Endothelial cell of umbilical vein (primary cell): Measurements from ENCODE around the gene IGSF11. TPM values are rescaled to one million over a fixed set of nuclear protein-coding genes. Genes with fewer than 3 reads are reported as not detected.

Source experiments
- BruUV-seq: library from RNA; stranded (reverse); fragments of 400-500 nt; replicated peaks from 2 replicates; lab custom pipeline; 2021; lab: Mats Ljungman, UMichigan
- CTCF ChIA-PET: fragments of 300-600, 350-600 bp; sonication (Branson Sonifier 250); formaldehyde crosslinking; loops from one replicate; lab custom pipeline; 2021; ENCODE audit warnings: antibody characterized with exemption, inconsistent platforms; lab: Charles Lee
- POLR2A ChIA-PET: fragments of 300-600, 350-600 bp; sonication (Branson Sonifier 250); formaldehyde crosslinking; loops from one replicate; lab custom pipeline; 2021; ENCODE audit warnings: antibody characterized with exemption, inconsistent platforms; lab: Charles Lee
- DNase-seq: peaks from one replicate; pipeline ENCODE4 v3.0.0-alpha.2; 2011; ENCODE audit warnings: low read depth, low spot score
- FAIRE-seq: peaks from 2 replicates; lab custom pipeline; 2011; peaks lifted over from hg19 to GRCh38; lab: Jason Lieb, UNC
- H2AFZ ChIP-seq: 2 replicates; pipeline ENCODE4 v1.6.0; 2012; ENCODE audit warnings: low read depth, low read length, control low read depth, inconsistent platforms
- H3K27ac ChIP-seq: 2 replicates; pipeline ENCODE4 v1.5.1; 2011; ENCODE audit warnings: low read depth, mild to moderate bottlenecking, control low read depth, low read length, moderate library complexity; ENCODE audit not compliant: insufficient read depth
- H3K27me3 ChIP-seq, 2 experiments: 2 replicates each; pipeline versions ENCODE4 v1.6.0 to v1.6.1; 2011; ENCODE audit warnings: low read length in 2 of 2, mixed read lengths in 1 of 2; ENCODE audit not compliant: control insufficient read depth in 2 of 2, insufficient read depth in 2 of 2
- H3K36me3 ChIP-seq, 2 experiments: 2 replicates in 1 of 2; 3 replicates in 1 of 2; pipeline ENCODE4 v1.5.1; 2011; ENCODE audit warnings: low read length in 2 of 2, mild to moderate bottlenecking in 1 of 2, moderate library complexity in 1 of 2; ENCODE audit not compliant: control insufficient read depth in 2 of 2, insufficient read depth in 2 of 2; ENCODE audit errors: extremely low read depth in 1 of 2
- H3K4me1 ChIP-seq: 3 replicates; pipeline ENCODE4 v1.5.1; 2011; ENCODE audit warnings: mild to moderate bottlenecking, low read length; ENCODE audit not compliant: control insufficient read depth, insufficient read depth; ENCODE audit errors: extremely low read depth
- H3K4me2 ChIP-seq: 2 replicates; pipeline ENCODE4 v1.6.1; 2011; ENCODE audit warnings: low read length, control low read depth, mixed read lengths; ENCODE audit not compliant: insufficient read depth
- H3K4me3 ChIP-seq, 3 experiments: fragments of 200-600 bp in 1 of 3; sonication (generic), shearing (Covaris generic) in 1 of 3; replicated peaks in 1 of 3; 2 replicates each; pipeline ENCODE4 v1.5.1; 2011 to 2016; ENCODE audit warnings: control low read depth in 3 of 3, low read length in 3 of 3, mild to moderate bottlenecking in 2 of 3, inconsistent platforms in 1 of 3, low read depth in 1 of 3, moderate library complexity in 1 of 3; ENCODE audit not compliant: insufficient read depth in 1 of 3
- H3K79me2 ChIP-seq: 2 replicates; pipeline ENCODE4 v1.6.0; 2012; ENCODE audit warnings: low read length, inconsistent platforms; ENCODE audit not compliant: control insufficient read depth, insufficient read depth
- H3K9ac ChIP-seq: replicated peaks from 2 replicates; pipeline ENCODE3; 2011; ENCODE audit warnings: low read length, control low read depth; ENCODE audit not compliant: insufficient read depth; ENCODE audit errors: extremely low read depth
- H3K9me1 ChIP-seq: replicated peaks from 3 replicates; pipeline ENCODE4 v1.6.0; 2011; ENCODE audit warnings: mild to moderate bottlenecking, low read length; ENCODE audit not compliant: control insufficient read depth, insufficient read depth; ENCODE audit errors: extremely low read depth
- H3K9me3 ChIP-seq: replicated peaks from 2 replicates; pipeline ENCODE4 v1.5.1; 2012; ENCODE audit warnings: low read length, inconsistent platforms; ENCODE audit not compliant: control insufficient read depth, insufficient read depth
- H4K20me1 ChIP-seq: replicated peaks from 2 replicates; pipeline ENCODE3; 2011; ENCODE audit warnings: mild to moderate bottlenecking, low read length; ENCODE audit not compliant: control insufficient read depth, insufficient read depth; ENCODE audit errors: extremely low read depth
- EZH2 ChIP-seq: IDR thresholded peaks from 2 replicates; pipeline ENCODE4 v1.6.1; 2012; ENCODE audit warnings: borderline replicate concordance, low read depth, mild to moderate bottlenecking, moderate library complexity, low read length, inconsistent platforms; ENCODE audit not compliant: severe bottlenecking
- JUN ChIP-seq: IDR thresholded peaks from 2 replicates; pipeline ENCODE4 v1.6.1; 2011; ENCODE audit warnings: borderline replicate concordance, low read depth; ENCODE audit not compliant: insufficient read length, insufficient read depth
- MYC ChIP-seq: IDR thresholded peaks from one replicate; pipeline ENCODE4 v1.6.1; 2011; ENCODE audit warnings: mild to moderate bottlenecking, low read depth, low read length
- POLR2AphosphoS5 ChIP-seq: IDR thresholded peaks from 2 replicates; pipeline ENCODE4 v1.6.1; 2012; ENCODE audit warnings: low read depth, mild to moderate bottlenecking, control low read depth, low read length, moderate library complexity; ENCODE audit not compliant: insufficient read depth
- dilution Hi-C: fragments of 300-500 bp; cut with MboI; formaldehyde crosslinking; loops from one replicate; pipeline ENCODE4 v1.15.0; 2019; ENCODE audit warnings: low sequenced_read_pairs; ENCODE audit not compliant: extremely low pct_ligation_motif_present
- intact Hi-C: fragments of 100-400 bp; cut with micrococcal nuclease; formaldehyde crosslinking; loops from one replicate; pipeline ENCODE4 v1.10.0; 2022
- polyA plus RNA-seq, 4 experiments: library from polyadenylated mRNA; depleted of rRNA in 3 of 4; stranded (reverse) in 3 of 4; unstranded in 1 of 4; fragments of >200 nt; gene quantifications; 2 replicates each; pipeline versions ENCODE4 v1.2.1 to v1.2.3, GENCODE V29; 2011 to 2012; ENCODE audit warnings: missing spikeins in 1 of 4
- total RNA-seq: library from RNA; stranded (reverse); gene quantifications from 2 replicates; pipeline ENCODE4 v1.2.3, GENCODE V29; 2021
- TF ChIP-seq, protein P1 (sequence below): IDR thresholded peaks from 2 replicates; pipeline ENCODE4 v1.6.1; 2011; ENCODE audit not compliant: insufficient read depth, insufficient read length

The IGSF11 gene
- total and polyA plus RNA-seq, 2 donors (not counting 3 experiments of a cell fraction or from before 2014, with no cell fraction given), result not detected

DNA sequence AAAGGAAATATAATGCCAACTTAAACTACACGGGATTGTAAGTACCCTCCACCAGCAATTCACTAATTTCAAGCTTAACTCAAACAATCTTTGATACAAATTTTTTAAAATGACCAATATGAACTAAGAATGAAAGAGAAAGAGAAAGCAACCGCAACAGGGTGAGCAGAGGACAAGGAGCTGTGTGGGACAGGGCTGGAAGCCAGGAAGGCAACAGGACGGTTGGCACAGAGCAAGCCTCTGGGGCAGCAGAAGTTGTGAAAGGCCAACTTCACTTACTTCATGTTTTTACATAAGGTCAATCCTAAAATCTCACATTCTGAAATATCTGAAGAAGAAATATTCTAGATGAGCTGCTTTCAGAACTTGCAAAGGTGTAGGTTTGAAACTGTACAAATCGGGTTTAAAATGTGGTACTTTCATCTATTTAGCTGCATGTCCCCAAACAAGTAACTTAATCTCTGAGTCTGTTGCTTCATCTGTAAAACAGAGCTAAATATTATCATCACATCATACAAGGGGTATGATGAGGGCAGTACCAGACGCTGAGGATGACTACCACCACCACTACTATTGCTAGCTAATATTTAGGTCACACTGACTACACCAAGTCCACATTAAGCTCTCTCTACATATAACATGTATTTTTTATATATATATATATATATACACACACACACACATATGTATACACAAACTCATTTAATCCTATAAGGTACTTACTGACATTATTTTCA is 101.7 kb downstream of the IGSF11 start:
- no peak overlapping the region for H3K27ac ChIP-seq
- no peaks in the 10 kb centered on the region for H3K36me3 ChIP-seq
- no peaks in the 10 kb centered on the region for H3K9me3 ChIP-seq
- no peaks in the 10 kb centered on the region for H3K9me1 ChIP-seq
- H3K4me2 ChIP-seq, result no peak overlapping the region
- no peaks in the 10 kb centered on the region for H4K20me1 ChIP-seq
- no peaks in the 10 kb centered on the region for H3K4me1 ChIP-seq
- no peak overlapping the region for H3K9ac ChIP-seq
- H3K27me3 ChIP-seq, result no peaks in the 10 kb centered on the region
- dilution Hi-C loops, result no loop called here
- intact Hi-C loops, result no loop called here
- DNase-seq (no peak), FAIRE-seq (no peak)
- BruUV-seq, result no TSS peak
- TF ChIP-seq MYC, result no peak
- TF ChIP-seq JUN, result no peak
- TF ChIP-seq, protein P1, sequence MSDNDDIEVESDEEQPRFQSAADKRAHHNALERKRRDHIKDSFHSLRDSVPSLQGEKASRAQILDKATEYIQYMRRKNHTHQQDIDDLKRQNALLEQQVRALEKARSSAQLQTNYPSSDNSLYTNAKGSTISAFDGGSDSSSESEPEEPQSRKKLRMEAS, result no peak
- TF ChIP-seq POLR2AphosphoS5, result no peak
- POLR2A ChIA-PET, result no interaction called here
- H2AFZ ChIP-seq, result no peak overlapping the region
- H3K4me3 ChIP-seq, result no peak overlapping the region
- no peaks in the 10 kb centered on the region for H3K79me2 ChIP-seq
- CTCF ChIA-PET, result interaction anchor here (1.4 to 1.6 kb wide), 2 partner anchors 10 to 51 kb away, joined by 4 to 5 read pairs; no protein-coding TSS in a partner anchor

DNA sequence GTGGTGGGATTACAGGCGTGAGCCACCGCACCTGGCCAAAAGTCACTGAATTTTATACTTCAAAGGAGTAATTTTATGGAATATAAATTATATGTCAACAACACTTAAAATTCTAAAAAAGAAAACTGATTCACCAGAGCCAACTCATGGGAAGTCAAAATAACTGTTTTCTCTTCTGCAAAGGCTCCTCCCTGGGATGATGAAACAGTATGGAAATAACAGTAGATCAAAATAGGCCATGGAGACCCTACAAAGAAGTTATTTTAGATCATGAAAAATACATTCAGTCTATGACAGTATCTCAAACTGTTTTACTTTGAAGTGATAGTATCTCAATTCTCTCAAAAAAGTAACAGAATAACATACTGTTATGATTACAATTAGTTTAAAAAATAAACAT is 102.7 kb downstream of the IGSF11 start:
- no peak for FAIRE-seq
- no peak overlapping the region for H3K4me3 ChIP-seq
- H3K36me3 ChIP-seq, result no peaks in the 10 kb centered on the region
- intact Hi-C loops, result no loop called here
- no peak overlapping the region for H3K4me2 ChIP-seq
- H4K20me1 ChIP-seq, result no peaks in the 10 kb centered on the region
- DNase-seq, result no peak
- no peak overlapping the region for H3K27ac ChIP-seq
- no peaks in the 10 kb centered on the region for H3K9me3 ChIP-seq
- no peaks in the 10 kb centered on the region for H3K9me1 ChIP-seq
- no peaks in the 10 kb centered on the region for H3K27me3 ChIP-seq
- H3K9ac ChIP-seq, result no peak overlapping the region
- POLR2A ChIA-PET, result no interaction called here
- no peak for TF ChIP-seq EZH2
- H3K4me1 ChIP-seq, result no peaks in the 10 kb centered on the region
- dilution Hi-C loops, result no loop called here
- H2AFZ ChIP-seq, result no peak overlapping the region
- CTCF ChIA-PET, result no interaction called here
- BruUV-seq, result no TSS peak
- no peaks in the 10 kb centered on the region for H3K79me2 ChIP-seq
